Mononuclear cell (primary cell): Measurements from ENCODE around the gene SLC39A11. TPM values are rescaled to one million over a fixed set of nuclear protein-coding genes. Genes with fewer than 3 reads are reported as not detected.
"Not testable (repeated sequence)": the region's sequence is repeated elsewhere in the genome, so short reads cannot be mapped to it uniquely, and the experiment has no call there.

Experiments
- H3K27me3 ChIP-seq: 2 replicates; pipeline ENCODE4 v1.6.0; 2011; ENCODE audit warnings: low read length, control low read depth; ENCODE audit not compliant: insufficient read depth
- H3K4me1 ChIP-seq: 2 replicates; pipeline ENCODE4 v1.5.1; 2011; ENCODE audit warnings: mild to moderate bottlenecking, low read length, control low read depth; ENCODE audit not compliant: insufficient read depth
- H3K4me3 ChIP-seq: 2 replicates; pipeline ENCODE4 v1.5.1; 2011; ENCODE audit warnings: mild to moderate bottlenecking, low read length, moderate library complexity
- H3K9me3 ChIP-seq: 2 replicates; pipeline ENCODE4 v1.5.1; 2011; ENCODE audit warnings: low read depth, mild to moderate bottlenecking, control low read depth, low read length
- total RNA-seq: library from RNA; depleted of rRNA; stranded (reverse); fragments of >200 nt; gene quantifications from one replicate; pipeline ENCODE4 v1.2.3, GENCODE V29; 2012

The SLC39A11 gene
- total RNA-seq, 1 donor: 14.4 TPM

DNA sequence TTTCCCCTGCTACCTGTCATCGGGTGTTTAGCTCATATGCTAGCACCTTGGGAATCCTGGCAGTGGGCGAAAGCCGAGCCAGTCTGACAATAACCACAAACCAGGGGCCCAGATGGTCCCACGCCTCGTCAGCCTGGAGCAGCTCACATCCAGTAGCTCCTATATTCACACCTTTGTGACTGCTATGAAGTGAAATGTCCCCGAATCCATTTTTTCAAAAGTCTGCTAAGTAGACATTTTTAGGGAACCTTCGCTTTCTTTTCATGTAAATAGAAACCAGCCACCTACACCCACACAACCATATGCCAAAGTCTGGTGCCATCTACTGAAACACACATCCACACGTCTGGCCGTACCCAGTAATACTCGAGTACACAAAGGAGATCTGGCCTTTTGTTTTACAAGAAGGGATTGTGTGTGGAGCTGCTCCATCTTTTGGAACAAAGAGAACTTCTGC is 176.8 kb downstream of the SLC39A11 start:
- H3K4me1 ChIP-seq: no peaks in the 10 kb centered on the region

DNA sequence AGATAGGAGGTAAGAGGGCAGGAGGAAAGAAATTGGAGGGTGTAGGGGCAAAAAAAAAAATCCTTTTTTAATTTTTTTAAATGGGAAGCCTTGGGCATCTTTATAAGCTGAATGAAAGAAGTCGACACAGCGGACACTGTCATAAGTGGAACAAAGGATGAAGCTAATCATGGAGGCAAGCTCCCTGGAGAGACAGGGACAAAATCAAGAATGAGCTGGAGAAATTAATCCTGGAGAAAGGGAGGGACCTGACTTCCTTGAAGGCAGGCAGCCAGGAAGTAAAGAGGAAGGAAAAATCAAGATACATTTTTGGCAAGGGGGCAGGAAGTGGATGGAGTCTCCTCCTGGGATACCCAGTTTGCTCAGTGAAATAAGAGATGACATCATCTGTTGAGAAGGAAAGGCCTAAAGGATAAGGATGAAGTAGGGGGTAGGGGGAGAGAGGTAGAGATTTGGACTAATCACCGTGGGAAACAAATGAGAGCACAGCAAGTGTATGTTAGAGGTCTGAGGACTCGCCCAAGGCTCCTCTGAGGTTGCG is 179.3 kb downstream of the SLC39A11 start:
- H3K4me1 ChIP-seq: no peaks in the 10 kb centered on the region
- H3K4me3 ChIP-seq: no peak overlapping the region
- no peaks in the 10 kb centered on the region for H3K9me3 ChIP-seq
- no peaks in the 10 kb centered on the region for H3K27me3 ChIP-seq

More for the DNA sequence above, 176.8 kb downstream of the SLC39A11 start:
- H3K4me3 ChIP-seq: no peak overlapping the region
- no peaks in the 10 kb centered on the region for H3K9me3 ChIP-seq
- no peaks in the 10 kb centered on the region for H3K27me3 ChIP-seq

DNA sequence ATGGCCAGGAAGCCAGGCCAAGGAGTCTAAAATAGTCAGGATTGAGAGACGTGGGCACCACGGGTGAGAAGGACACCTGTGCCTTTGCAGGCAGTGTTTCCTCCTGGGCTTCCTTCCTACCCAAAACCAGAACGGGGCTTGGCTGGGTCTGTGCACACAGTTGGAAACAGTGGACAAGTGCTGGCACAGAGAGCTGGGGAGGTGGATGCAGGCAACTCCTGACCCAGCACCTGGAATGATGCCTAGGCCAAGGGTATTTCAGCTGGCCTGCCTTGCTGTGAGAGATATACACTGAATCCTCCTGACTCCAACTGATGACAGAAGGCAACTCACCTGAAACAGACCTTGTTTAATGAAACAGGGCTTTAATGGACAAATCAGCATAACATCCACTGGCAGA is 186.2 kb downstream of the SLC39A11 start:
- H3K4me1 ChIP-seq: no peaks in the 10 kb centered on the region
- H3K27me3 ChIP-seq: no peaks in the 10 kb centered on the region
- H3K4me3 ChIP-seq: no peak overlapping the region
- no peaks in the 10 kb centered on the region for H3K9me3 ChIP-seq

DNA sequence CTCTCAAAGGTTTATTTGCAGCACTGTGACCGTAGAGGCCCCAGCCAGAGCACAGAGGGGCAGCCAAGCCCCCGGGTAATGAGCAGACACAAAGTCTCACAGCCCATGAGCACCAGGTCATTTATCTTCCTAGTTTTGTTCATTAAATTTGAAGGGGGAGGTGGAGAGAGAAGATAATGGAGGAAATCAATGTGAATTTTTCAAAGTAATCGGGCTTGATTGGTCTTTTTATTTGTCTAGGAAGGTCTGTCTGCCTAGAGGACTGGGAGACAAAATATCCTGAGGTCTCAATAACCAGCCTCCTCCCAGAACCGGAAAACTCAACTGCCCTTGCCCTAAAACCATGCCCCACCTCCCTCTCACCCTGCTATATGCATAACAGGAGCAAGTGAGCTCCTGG is 189.0 kb downstream of the SLC39A11 start:
- H3K4me1 ChIP-seq: no peaks in the 10 kb centered on the region
- H3K27me3 ChIP-seq: no peaks in the 10 kb centered on the region
- H3K9me3 ChIP-seq: no peaks in the 10 kb centered on the region
- H3K4me3 ChIP-seq: no peak overlapping the region

DNA sequence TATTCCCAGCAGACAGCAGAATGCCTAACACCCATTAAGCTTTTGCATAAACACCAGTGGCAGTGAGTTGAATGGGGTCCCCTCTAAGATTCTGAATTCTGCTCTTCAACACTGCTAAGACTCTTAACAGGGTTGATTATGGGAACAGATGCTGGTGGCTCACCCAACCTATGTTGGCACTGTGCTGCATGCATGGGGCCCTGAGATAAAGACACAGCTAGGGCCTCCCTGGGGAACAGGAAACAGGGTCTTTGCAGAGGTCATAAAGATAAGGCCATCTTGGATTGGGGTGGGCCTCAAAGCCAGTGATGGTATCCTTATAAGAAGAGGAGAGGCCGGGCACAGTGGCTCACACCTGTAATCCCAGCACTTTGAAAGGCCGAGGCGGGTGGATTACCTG is 190.8 kb downstream of the SLC39A11 start:
- no peaks in the 10 kb centered on the region for H3K9me3 ChIP-seq
- no peaks in the 10 kb centered on the region for H3K4me1 ChIP-seq
- H3K27me3 ChIP-seq: no peaks in the 10 kb centered on the region
- no peak overlapping the region for H3K4me3 ChIP-seq

DNA sequence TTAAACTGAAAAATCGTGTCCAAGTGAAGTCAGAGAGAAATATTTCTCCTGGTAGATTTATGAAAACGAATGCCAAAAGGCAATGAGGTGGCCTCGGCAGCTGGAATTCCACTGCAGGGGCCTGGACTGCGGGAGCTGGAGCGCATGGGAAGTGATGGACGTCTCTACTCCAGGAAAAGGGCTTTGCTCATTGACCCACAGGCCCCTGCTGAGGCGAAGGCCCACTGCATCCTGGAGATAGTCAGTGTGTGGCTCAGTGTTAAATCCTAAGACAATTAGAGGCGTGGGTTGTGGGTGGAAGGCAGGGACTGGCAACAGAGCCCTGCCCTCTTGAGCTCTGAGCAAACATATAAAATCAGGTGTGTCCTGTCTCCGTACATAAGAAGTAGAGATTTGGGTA is 191.4 kb downstream of the SLC39A11 start:
- no peaks in the 10 kb centered on the region for H3K4me1 ChIP-seq
- H3K9me3 ChIP-seq: no peaks in the 10 kb centered on the region
- no peaks in the 10 kb centered on the region for H3K27me3 ChIP-seq
- H3K4me3 ChIP-seq: no peak overlapping the region

DNA sequence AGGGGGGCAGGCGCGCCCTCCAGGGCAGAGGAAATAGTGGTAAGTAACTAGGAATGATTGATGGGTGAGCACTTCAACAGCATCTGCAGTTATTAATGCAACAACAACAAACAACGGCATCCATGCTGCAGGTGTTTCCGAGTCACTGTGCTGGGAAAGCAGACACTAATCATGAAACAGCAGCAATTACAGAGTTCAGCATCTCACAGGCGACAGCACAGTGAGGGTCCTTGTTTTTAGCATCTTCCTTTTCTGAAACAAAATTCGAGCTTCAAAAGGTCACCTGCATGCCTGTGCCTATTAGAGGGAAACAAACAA is 191.9 kb downstream of the SLC39A11 start:
- H3K27me3 ChIP-seq: no peaks in the 10 kb centered on the region
- H3K9me3 ChIP-seq: no peaks in the 10 kb centered on the region
- H3K4me1 ChIP-seq: no peaks in the 10 kb centered on the region
- no peak overlapping the region for H3K4me3 ChIP-seq

DNA sequence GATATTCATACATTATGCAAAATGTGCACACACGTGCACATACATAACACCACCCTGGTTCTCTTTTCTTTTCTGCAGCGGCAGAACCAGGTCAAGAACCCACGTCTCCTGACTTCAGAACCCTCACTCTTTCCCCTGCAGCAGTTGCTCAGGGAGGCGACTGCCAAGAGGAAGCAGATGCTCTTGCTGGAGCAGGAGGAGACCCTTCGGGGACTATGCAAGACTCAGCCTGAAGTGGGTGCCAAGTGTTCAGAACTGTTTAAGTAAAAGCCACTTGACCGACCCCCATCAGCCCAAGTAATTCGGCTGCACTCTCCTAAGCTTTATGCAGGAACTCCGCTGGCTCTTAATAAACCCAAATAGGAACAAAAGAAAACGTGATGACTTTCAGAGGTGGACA is 193.8 kb downstream of the SLC39A11 start:
- Histone ChIP-seq H3K4me1 (no peaks in the 10 kb centered on the region), H3K9me3 (no peaks in the 10 kb centered on the region), H3K27me3 (no peaks in the 10 kb centered on the region), H3K4me3 (no peak overlapping the region)

DNA sequence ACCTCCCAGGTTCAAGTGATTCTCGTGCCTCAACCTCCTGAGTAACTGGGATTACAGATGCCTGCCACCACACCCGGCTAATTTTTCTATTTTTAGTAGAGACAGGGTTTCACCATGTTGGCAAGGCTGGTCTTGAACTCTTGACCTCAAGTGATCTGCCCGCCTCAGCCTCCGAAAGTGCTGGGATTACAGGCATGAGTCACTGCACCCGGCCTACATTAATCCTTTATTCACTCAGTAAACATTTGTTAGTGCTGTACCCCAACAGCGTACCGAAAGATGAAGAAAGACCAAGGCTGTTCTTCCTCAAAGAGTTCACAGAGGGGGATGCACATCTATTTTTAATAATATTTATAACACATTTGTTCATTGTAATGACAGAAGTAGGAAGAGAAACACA is 196.2 kb downstream of the SLC39A11 start:
- H3K27me3 ChIP-seq, H3K4me1 ChIP-seq, H3K9me3 ChIP-seq, H3K4me3 ChIP-seq: not testable (repeated sequence)

DNA sequence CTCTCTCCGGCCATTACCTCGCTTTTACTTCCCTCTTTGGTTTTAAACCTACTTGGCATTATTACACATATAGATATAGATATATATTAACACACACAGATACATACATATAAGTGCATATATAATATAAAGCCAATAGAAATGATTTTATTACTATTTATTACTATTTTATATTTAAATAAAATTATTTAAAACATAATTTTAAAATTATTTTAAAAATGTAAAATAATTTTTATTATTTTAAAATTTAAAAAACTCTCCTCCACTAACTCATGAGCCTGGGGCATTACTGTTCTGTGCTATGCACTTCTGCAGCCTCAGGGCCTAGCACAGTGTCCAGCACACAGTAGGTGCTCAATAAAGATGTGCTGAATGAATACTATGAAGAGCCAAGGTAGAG is 200.9 kb downstream of the SLC39A11 start:
- Histone ChIP-seq H3K27me3 (no peaks in the 10 kb centered on the region), H3K4me3 (no peak overlapping the region), H3K9me3 (no peaks in the 10 kb centered on the region), H3K4me1 (no peaks in the 10 kb centered on the region)

DNA sequence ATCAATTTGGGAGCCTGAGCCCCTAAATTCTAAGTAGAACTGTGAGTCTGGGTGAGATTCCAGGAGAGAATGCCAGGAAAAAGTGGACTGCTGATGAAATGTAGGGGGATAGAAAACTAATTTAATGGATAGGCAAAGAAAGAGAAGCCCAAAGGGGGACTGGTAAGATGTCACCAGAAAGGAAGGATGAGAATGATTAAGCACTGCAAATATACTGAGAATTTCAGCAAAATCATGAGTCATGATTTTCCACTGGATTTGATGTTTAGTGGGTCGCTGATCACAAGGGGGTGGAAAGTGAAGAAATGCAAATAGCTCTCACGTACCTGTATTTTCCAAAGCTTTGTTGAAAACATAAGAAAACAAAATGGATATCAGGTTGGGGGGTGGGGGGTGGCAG is 201.8 kb downstream of the SLC39A11 start:
- no peaks in the 10 kb centered on the region for H3K27me3 ChIP-seq
- H3K4me3 ChIP-seq: no peak overlapping the region
- H3K4me1 ChIP-seq: no peaks in the 10 kb centered on the region
- no peaks in the 10 kb centered on the region for H3K9me3 ChIP-seq

DNA sequence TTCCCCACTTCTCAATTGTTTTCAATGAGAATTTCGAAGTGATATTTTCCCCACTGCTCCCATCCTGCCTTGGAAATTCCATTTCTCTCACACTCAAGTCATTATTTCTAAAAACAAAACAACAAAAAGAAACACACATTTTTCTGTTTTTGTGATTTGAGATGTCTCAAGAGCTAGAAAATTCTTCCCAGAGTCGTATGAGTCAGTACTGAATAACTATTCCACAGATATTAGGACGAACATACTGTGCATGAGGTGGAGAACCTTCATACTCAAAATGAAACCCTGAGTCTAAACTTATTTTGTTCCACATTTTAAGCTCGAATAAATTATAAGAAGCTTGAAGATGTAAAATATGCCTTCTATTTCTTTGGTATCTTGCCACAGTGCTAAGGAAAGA is 204.6 kb downstream of the SLC39A11 start:
- Histone ChIP-seq H3K4me1 (no peaks in the 10 kb centered on the region), H3K4me3 (no peak overlapping the region), H3K9me3 (no peaks in the 10 kb centered on the region), H3K27me3 (no peaks in the 10 kb centered on the region)

DNA sequence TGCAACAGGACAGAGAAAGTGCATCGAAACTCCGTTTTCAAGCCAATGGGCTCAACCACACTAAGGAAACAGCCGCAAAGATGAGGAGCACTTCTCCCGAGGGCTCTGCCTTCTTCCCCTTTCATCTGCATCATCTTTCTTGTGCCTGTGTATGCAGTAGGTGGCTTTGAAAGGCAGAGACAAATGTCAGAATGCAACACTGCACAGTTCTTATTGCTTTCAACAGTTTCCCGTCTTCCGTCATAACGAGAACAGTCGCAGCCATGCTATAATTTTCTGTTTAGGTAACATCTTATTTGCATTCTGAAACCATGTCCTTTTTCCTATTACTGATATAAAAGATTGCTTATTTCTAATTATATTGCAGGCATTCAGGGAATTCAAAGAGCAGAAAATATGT is 205.2 kb downstream of the SLC39A11 start:
- Histone ChIP-seq H3K9me3 (no peaks in the 10 kb centered on the region), H3K4me3 (no peak overlapping the region), H3K4me1 (no peaks in the 10 kb centered on the region), H3K27me3 (no peaks in the 10 kb centered on the region)

DNA sequence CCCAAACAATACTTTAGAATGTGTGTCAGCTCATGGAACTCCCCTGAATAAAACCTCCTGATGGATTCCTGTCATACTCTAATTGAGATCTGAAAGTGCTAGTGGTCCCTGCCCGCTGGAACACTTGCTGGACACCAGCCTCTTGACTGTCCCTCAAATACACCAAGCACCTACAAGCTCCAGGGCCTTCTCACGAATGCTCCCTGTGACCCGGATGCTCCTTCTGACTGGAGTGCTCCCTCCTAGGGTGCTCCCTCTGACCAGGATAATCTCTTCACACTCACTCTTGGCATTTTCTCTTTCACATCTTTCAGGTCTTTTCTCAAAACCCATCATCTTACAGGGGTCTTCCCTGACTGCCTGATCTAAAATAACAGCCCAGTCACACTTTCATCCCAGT is 205.9 kb downstream of the SLC39A11 start:
- no peak overlapping the region for H3K4me3 ChIP-seq
- no peaks in the 10 kb centered on the region for H3K4me1 ChIP-seq
- no peaks in the 10 kb centered on the region for H3K27me3 ChIP-seq
- H3K9me3 ChIP-seq: no peaks in the 10 kb centered on the region

DNA sequence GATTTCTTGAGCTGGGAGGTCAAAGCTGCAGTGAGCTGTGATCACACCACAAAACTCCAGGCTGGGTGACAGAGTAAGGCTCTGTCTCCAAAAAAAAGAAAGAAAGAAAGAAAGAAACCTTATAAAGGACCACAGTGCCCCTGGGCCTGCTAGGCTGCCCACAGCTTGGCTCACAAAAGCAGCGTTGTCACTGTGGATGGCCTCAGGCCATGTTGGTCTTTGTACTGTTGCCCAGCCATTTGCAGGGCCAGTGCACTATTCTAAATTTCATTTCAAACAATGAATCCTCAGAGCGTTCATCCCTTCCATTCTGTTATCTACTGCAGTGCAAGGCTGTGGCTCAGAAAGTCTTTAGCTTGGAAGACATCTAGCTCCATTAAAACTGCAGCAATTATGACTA is 208.4 kb downstream of the SLC39A11 start:
- H3K4me3 ChIP-seq: no peak overlapping the region
- H3K4me1 ChIP-seq: no peaks in the 10 kb centered on the region
- no peaks in the 10 kb centered on the region for H3K27me3 ChIP-seq
- H3K9me3 ChIP-seq: peaks cover 8% of the 10 kb centered on the region

DNA sequence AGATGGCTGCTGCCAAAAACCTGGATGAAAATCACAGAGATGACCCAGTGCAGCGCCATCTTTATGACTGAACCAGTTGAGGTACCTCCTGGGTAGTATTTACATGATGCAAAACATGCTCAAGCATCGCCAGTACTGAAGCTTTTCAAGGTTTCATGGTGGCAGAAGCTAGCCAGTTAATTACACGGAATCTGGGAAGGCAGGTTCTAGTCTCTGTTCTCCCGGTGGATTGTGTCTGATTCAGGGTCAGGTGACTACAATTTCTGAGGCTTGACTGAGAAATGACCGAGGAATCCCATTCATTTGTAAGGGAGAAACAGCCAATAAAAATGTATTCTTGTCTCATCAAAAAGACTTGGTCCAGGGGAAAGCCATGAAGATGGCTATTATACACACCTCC is 209.1 kb downstream of the SLC39A11 start:
- peaks cover 8% of the 10 kb centered on the region for H3K9me3 ChIP-seq
- no peaks in the 10 kb centered on the region for H3K27me3 ChIP-seq
- H3K4me3 ChIP-seq: no peak overlapping the region
- no peaks in the 10 kb centered on the region for H3K4me1 ChIP-seq

DNA sequence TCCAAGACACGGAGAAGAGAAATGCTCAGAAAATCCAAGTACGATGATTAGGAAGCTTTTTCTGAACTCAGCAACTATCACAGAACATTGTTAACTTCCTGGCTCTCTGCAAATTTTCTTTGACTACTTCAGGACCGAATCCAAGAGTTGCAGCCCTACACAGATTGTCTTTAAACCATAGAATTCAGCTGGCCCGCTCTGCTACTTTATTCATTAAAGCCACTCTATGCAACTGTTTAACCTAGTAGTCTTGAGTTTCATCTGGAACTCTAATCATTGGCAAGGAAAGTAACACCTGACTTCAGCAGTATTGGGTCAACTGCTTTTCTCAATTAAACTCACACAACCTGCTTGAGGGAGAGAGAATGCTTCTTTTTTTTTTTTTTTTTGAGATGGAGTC is 210.1 kb downstream of the SLC39A11 start:
- Histone ChIP-seq H3K9me3 (peaks cover 8% of the 10 kb centered on the region), H3K4me1 (no peaks in the 10 kb centered on the region), H3K4me3 (no peak overlapping the region), H3K27me3 (no peaks in the 10 kb centered on the region)
